RWPE2 (cell line): Measurements from ENCODE around the gene OR2F2.

ENCODE experiments used
- ATAC-seq: fragments of 200-7000 bp; cut with Tn5 transposase; 3 replicates; pipeline ENCODE4 v1.9.1; 2021; ENCODE audit warnings: low read depth
- DNase-seq: peaks from one replicate; pipeline ENCODE4 v3.0.0-alpha.2; 2020; ENCODE audit warnings: low spot score
- H3K27ac ChIP-seq: fragments of 450-650 bp; 2 replicates; pipeline ENCODE4 v1.5.1; 2017; ENCODE audit warnings: mild to moderate bottlenecking; ENCODE audit not compliant: poor library complexity, severe bottlenecking
- H3K27me3 ChIP-seq: fragments of 250-450 bp; sonication (Bioruptor Pico); 2 replicates; pipeline ENCODE4 v1.5.1; 2021; ENCODE audit warnings: mild to moderate bottlenecking, moderate library complexity; ENCODE audit not compliant: insufficient read depth, poor library complexity, severe bottlenecking
- H3K36me3 ChIP-seq: fragments of 250-450 bp; sonication (Bioruptor Pico); 2 replicates; pipeline ENCODE4 v1.5.1; 2020; ENCODE audit warnings: low read depth, mild to moderate bottlenecking, moderate library complexity
- H3K4me1 ChIP-seq: fragments of 250-450 bp; sonication (Bioruptor Pico); 2 replicates; pipeline ENCODE4 v1.5.1; 2021; ENCODE audit warnings: mild to moderate bottlenecking, moderate library complexity; ENCODE audit not compliant: insufficient read depth, poor library complexity, severe bottlenecking
- H3K4me3 ChIP-seq: fragments of 250-450 bp; sonication (Bioruptor Pico); 2 replicates; pipeline ENCODE4 v1.5.1; 2021; ENCODE audit warnings: mild to moderate bottlenecking, moderate library complexity; ENCODE audit not compliant: severe bottlenecking
- H3K9me3 ChIP-seq: fragments of 250-450 bp; sonication (Bioruptor Pico); 2 replicates; pipeline ENCODE4 v1.5.1; 2021; ENCODE audit warnings: mild to moderate bottlenecking, moderate library complexity; ENCODE audit not compliant: severe bottlenecking
- CTCF ChIP-seq: fragments of 450-650 bp; IDR thresholded peaks from one replicate; pipeline ENCODE4 v1.5.1; 2017; ENCODE audit warnings: mild to moderate bottlenecking, moderate library complexity; ENCODE audit not compliant: poor library complexity, severe bottlenecking

The OR2F2 gene

GRCh38 chr7:143974459-143974858, 39.4 kb downstream of the OR2F2 start:
- no peak overlapping the region for H3K27ac ChIP-seq
- DNase-seq: no peak
- peak; percentile 46; the same call in 1 of the 3 replicates for ATAC-seq
- no peak for TF ChIP-seq CTCF
- H3K4me1 ChIP-seq: peaks cover 9% of the 10 kb centered on the region
- no peaks in the 10 kb centered on the region for H3K27me3 ChIP-seq
- H3K9me3 ChIP-seq: no peaks in the 10 kb centered on the region
- H3K36me3 ChIP-seq: no peaks in the 10 kb centered on the region
- no peak overlapping the region for H3K4me3 ChIP-seq

- Histone ChIP-seq H3K9me3 (no peaks in the 10 kb centered on the region), H3K27me3 (no peaks in the 10 kb centered on the region), H3K27ac (no peak overlapping the region), H3K36me3 (no peaks in the 10 kb centered on the region), H3K4me1 (peaks cover 17% of the 10 kb centered on the region), H3K4me3 (no peak overlapping the region)
- TF ChIP-seq CTCF: no peak
- DNase-seq (no peak), ATAC-seq (no peak)
These were observed 40.6 kb downstream of the OR2F2 start for GRCh38 chr7:143975617-143976016.

GRCh38 chr7:143978585-143978984, 43.6 kb downstream of the OR2F2 start:
- TF ChIP-seq CTCF: no peak
- Histone ChIP-seq H3K4me1 (peaks cover 17% of the 10 kb centered on the region), H3K27me3 (no peaks in the 10 kb centered on the region), H3K27ac (peak overlapping the region; percentile 70), H3K36me3 (no peaks in the 10 kb centered on the region), H3K4me3 (no peak overlapping the region), H3K9me3 (no peaks in the 10 kb centered on the region)
- ATAC-seq (no peak), DNase-seq (no peak)

- no peak for DNase-seq
- peak; percentile 79 for ATAC-seq
- Histone ChIP-seq H3K27me3 (no peaks in the 10 kb centered on the region), H3K36me3 (no peaks in the 10 kb centered on the region), H3K4me1 (peaks cover 17% of the 10 kb centered on the region), H3K4me3 (no peak overlapping the region), H3K9me3 (no peaks in the 10 kb centered on the region), H3K27ac (peak overlapping the region; percentile 70)
- TF ChIP-seq CTCF: no peak
These were observed 44.3 kb downstream of the OR2F2 start for GRCh38 chr7:143979359-143979758.

GRCh38 chr7:143979998-143980397, 45.0 kb downstream of the OR2F2 start:
- TF ChIP-seq CTCF: no peak
- H3K4me3 ChIP-seq: no peak overlapping the region
- no peaks in the 10 kb centered on the region for H3K36me3 ChIP-seq
- peak overlapping the region; percentile 70 for H3K27ac ChIP-seq
- H3K27me3 ChIP-seq: no peaks in the 10 kb centered on the region
- DNase-seq (no peak), ATAC-seq (no peak)
- no peaks in the 10 kb centered on the region for H3K9me3 ChIP-seq
- H3K4me1 ChIP-seq: peaks cover 17% of the 10 kb centered on the region
